UCSD-AML1 (cell line): ENCODE data around the gene NHSL1.

Experiments
- DNase-seq: peaks from one replicate; lab custom pipeline; 2025; ENCODE audit not compliant: unreplicated experiment; lab: John Stamatoyannopoulos, UW

Gene NHSL1

DNA sequence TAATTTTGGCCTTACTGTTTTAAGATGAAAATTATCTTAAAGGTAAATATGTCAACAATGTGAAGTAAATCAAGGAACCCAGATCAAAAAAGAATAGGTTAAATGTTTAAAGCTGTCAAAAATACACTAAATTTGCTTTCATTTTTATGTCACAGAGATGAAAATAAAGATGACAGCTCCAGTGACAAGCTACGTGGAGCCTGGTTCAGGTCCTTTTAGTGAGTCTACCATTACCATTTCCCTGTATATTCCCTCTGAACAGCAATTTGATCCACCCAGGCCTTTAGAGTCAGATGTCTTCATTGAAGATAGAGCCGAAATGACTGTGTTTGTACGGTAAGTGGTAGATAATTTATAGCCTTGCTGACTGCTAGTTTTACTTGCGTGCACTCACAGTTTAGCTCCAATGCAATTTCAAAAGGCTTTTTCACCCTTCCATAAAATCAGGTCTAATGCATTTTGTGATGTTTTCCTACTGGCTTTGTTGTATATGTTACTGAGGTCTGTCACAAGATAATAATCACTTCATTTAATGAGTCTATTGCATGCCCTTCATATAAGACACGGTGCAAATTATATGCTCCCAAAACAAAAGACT, 93.4 kb downstream of the NHSL1 start:
- DNase-seq = no peak

DNA sequence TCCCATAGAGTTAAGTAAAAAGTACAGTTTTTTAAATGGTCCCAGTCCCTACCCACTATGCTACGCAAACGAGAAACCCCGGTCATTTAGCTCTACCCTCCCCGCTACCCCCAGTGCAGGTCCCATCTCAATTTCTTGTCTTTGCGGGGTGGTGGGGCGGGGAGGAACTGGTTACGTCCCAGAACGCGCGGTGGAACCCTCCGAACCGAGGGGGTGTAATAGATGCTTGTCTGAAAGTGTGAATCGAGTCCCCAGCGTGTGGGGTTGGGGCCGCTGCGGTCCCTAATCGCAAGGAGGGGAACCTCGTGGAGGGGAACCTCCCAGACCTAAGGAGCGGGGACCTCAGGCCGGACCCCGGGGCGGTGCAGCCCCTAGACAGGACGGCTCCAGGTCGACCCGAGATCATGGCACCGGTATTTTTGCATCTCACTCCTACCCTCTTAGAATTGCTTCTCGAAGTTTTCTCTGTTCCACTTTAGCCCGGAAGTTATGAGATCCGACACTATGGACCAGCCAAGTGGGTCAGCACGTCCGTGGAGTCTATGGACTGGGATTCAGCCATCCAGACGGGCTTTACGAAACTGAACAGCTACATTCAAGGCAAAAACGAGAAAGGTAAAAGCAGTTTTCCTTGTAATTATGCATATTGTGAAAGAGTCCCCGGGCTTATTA, 94.5 kb downstream of the NHSL1 start:
- peak; percentile 58 for DNase-seq

DNA sequence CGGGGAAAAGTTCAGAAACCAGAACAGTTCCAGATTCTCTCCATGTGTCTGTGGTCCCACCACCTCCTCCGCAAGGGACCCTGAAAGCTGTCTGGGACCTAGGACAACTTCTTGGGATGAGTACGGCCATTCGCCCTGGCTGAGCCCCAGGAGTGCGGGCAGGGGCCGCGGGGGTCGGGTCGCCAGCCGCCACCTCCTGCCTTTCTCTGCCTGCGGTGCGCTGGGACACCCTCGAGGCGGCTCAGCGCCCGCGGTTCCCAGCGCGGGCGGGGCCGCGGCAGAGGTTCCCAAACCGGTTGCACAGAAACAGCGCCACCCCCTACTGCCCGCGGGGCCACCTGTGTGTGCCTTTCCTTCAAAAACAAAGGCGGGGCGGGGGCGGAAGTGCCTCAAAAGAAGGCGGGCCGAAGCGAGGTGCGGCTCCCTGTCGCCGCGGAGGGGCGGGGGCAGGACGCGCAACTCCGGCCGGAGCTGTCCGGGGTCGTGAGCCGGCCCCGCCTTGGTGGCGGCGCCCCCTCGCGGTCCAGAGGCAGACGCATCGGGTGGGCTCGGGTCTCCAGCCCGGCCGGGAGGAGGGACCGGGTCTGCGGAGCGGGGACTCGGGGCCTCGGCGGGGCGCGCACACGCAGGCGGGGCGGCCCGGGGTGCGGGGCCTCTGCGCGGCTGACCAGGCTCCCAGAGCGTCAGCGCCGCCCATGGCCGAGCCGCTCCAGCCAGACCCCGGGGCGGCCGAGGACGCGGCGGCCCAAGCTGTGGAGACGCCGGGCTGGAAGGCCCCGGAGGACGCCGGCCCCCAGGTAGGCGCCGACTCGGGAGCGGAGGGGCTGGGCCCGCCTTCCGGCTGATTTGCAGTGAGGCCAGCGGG, 95.3 kb downstream of the NHSL1 start, which contains the start of gene HEBP2:
HEBP2 (plus strand) TSS at position 423 of the 865 bp plus-strand sequence; CDS start at position 696, 273 bp downstream.
- peak; percentile 95 for DNase-seq

DNA sequence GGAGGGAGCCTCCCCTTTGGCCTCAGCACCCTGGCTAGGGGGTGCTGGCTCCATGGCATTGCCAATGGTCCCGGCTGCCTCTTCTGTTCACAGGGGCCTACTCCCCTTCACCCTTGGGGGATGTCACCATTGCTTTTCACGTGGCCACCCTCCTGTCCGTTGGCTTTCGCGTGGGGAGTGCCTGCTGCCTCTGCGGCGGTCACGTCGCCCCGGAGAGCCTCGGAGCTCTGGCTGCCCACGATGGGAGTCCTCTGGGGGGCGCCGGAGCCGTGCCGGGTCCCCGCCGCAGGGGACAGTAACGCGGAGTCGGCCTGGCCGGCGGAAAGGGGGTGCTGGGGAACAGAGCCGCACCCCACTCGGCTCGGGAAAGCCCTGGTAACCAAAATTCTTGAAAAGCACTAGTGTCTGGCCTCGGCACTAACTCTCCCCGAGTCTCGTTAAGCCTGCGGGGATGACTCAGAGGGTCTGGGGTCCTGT, 95.9 kb downstream of the NHSL1 start:
- DNase-seq = peak; percentile 67

DNA sequence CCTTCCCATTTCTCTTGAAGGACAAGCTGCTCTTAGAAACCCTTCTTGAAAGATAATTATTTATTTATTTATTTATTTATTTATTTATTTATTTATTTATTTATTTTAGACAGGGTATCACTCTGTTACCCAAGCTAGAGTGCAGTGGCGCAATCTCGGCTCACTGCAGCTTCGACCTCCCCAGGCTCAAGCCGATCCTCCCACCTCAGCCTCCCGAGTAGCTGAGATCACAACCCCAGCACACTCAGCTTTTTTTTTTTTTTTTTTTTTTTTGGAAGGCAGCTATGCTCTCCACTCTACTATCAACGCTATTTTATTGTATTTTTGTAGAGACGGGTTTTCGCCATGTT, 96.5 kb downstream of the NHSL1 start:
- no peak for DNase-seq

DNA sequence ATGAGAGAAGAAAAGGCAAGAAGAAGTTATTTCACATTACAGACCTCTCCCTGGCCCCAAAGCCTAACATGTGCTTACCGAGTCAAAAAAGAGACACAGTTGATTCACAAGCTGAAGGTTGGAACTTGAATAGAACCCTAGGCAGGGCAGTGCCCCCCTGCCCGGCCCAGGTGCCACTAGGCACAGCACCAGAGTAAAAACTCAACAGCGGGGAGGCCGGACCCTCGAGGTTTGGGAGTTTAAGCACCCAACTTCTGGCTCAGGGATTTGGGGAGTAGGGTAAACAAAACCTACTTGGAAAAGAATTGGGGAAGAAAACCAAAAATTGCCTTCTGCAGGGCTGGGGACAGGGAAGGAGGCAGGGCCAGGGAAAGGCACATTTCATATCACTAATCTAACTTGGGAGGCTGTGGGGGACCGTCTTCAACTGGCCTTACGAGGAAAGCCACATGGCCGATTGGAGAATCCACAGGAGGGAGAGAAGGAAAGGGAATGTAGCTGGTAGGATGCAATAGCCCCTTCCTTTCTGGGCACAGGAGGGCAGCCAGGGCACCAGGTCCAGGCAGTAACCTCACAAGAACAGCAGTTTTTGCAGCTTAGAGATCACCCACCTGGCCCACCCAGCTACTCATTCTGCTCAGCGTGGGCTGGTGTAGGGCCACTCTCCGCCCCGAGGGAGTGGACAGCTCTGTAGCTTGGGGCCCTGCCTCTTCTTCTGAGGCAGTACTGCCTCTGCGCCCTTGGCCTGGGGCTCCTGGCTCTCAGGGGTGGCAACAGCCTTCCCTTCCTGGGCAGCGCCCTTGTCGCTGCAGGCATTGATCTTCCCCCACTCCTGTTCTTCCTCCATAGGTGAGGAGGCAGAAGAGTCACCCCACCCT, 97.1 kb downstream of the NHSL1 start:
- no peak for DNase-seq

DNA sequence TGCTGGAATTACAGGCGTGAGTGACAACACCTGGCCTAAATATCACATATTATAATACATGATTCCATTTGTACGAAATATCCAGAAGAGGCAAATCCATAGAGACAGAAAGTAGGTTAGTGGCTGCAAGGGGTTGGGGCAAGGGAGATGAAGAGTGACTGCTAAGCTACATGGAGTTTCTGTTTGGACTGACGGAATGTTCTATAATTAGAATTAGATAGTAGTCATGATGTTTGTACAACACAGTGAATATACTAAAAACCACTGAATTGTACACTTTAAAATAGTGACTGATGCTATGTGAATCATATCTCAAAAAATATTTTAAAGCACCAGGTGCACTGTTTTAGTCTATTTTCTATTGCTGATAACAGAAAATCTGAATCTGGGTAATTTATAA, 99.0 kb downstream of the NHSL1 start:
- DNase-seq = no peak

DNA sequence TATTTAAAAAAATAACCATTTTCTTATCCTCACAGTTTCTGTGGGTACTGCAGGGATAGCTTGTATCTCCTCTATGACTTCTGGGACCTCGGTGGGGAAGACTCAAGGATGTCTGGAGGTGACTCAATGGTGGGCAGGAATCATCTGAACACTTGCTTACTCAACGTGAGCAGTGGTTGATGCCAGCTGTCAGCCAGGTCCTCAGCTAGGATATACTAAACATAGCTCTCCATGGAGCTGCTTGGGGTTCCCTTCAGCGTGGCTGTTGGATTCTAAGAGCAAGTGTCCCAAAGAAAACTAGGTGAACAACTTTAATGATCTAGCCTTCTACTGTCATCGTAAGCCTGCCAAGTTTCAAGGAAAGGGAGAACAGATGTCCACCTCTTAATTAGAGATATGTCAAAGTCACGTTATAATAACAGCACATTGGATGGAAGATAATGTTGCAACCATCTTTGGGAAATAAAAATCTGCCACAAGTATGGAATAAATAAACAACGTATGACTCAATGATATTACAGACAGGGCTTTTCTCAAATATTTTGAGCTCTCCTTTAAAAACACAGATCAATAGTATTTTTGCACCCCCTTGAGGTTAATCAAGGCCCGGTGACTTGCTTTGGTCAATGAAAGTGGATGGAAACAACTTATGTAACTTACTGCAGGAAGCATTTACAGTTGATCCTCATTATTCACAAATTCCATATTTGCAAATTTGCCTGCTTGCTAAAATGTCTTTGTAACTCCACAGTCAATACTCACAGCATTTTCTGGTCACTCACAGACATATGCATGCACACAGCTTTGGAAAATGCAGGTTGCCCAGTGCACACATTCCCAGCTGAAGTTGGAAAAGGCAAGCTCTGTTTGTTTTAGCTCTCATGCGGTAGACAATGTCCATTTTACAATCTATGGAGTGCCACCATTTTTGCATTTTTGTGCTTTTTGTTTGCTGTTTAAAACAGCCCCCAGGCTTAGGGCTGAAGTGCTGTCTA, 101.9 kb downstream of the NHSL1 start:
- no peak for DNase-seq

DNA sequence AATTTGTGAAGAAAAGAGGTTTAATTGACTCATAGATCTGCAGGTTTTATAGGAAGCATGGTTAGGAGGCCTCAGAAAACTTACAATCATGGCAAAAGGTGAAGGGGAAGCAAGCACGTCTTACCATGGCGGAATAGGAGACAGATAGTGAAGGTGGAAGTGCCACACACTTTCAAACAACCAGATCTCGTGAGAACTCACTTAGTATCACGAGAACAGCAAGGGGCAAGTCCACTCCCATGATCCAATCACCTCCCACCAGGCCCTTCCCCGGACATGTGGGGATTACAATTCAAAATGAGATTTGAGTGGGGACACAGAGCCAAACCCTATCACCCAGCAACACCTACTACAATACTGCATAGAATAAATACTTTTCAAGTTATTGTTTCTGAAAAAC, 102.6 kb downstream of the NHSL1 start:
- DNase-seq = no peak

DNA sequence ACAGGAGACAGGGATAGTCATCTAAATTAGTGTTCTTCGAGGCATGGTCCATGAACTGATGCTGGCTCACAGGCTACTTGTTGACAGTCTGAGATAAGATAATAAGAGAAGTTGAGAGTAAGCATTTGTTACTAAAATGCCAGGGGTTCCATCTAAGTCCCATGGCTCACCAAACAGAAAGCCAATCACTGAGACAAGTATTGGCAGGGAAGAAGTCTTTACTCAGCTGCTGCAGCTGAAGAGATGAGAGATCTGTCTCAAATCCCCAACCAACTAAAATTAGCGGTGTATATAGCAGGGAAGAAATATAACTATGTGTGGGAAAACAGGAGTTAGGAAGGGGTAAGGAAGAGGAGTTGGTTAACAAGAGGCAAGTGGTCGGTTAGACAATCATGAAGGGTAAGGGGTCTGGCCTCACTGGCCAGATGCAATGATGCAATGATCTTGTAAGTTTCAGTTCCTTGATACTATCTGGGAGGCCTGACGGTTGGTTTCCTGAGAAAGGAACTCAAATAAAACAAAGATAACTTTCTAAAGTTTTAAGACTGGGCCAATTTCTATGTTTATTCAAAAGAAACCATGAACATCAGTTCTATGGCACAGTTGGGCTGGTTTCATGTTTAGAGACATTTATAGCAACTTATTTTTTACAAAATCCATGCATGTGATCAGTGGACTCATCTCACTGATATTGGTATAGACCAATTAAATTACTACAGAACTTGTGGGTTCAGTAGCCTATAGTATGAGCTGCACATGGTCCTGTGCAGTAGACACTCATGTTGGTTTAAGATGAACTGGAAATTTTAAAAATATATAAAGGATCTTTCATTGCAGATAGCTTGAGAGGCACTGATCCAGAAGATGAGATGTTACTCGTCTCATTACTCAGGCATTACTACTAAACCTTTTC, 105.2 kb downstream of the NHSL1 start:
- no peak for DNase-seq

DNA sequence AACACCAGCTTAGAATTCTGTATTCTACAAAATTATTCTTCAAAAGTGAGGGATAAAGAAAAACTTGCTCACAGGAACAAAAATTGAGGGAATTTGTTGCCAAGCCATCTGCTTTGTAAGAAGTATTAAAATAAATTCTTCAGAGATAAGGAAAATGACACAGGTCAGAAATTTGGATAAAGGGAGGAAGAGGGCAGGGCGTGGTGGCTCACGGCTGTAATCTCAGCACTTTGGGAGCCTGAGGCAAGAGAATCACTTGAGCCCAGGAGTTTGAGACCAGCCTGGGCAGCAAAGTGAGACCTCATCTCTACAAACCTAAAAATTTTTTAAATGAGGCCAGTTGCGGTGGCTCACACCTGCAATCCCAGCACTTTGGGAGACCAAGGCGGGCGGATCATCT, 109.7 kb downstream of the NHSL1 start:
- DNase-seq = no peak

DNA sequence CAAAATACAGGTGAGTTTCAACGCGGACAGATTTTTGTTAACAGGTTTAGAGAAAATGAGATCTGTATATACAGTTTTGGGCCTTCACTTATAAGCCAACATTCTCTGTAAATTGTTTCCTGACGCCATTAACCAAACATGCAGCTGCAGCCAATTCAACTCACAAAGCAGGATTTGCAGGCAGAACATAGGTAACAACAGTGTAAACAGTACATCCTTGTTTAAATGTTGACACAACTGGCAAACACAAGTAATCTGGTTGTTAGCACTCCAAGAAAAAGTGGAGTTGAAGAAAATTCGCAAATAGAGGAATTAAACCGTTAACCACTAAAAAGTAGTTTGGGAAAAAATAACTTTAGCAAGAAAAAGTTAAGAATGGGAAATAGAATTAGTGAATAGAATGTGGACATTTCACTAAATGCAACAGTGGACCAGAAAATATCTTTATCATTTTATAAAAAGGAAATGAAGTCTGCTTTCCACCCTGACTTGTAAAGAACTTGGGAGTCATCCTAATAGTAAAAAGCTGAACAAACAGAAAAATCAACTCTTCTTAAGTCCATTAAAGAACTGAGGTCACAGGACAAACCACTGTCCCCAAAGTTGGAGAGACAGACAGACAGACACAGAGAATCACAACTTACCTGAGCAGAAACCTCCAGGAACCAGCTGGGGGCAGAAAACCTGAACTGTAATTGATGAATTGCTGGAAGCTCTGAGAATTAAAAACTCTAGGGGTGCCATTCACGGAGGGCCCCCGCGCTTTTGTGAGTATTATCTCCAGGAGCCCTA, 111.5 kb downstream of the NHSL1 start:
- DNase-seq = no peak

DNA sequence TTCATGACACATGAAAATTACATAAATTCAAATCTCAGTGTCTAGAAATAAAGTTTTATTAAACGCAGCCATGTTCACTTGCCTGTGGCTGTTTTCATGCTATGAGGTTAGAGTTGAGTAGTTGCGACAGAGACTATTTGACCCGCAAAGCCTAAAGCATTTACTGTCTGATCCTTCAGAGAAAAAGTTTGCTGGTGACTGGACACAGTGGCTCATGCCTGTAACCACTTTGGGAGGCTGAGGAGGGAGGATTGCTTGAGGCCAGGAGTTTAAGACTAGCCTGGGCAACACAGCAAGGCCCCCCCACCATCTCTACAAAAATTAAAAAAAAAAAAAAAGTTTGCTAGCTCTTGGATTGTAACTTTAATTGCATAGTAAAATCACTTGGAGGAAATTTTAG, 112.4 kb downstream of the NHSL1 start:
- no peak for DNase-seq

DNA sequence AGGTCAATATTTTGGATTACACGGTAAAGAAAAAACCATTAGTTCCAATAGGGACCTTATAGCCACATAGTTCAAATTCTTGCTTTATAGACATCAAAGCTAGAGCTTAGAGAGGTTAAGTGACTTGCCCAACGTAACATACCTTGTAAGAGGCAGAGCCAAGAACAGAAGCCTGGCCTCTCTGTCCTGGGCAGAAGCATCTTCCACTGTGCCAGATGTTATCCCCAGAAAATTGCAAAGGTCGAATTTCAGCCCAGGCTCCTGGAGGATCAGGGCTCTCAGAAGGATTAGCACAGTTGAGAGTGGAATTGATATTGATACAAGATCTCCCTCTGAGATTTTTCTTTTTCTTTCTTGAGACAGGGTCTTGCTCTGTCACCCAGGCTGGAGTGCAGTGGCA, 115.5 kb downstream of the NHSL1 start:
- no peak for DNase-seq

DNA sequence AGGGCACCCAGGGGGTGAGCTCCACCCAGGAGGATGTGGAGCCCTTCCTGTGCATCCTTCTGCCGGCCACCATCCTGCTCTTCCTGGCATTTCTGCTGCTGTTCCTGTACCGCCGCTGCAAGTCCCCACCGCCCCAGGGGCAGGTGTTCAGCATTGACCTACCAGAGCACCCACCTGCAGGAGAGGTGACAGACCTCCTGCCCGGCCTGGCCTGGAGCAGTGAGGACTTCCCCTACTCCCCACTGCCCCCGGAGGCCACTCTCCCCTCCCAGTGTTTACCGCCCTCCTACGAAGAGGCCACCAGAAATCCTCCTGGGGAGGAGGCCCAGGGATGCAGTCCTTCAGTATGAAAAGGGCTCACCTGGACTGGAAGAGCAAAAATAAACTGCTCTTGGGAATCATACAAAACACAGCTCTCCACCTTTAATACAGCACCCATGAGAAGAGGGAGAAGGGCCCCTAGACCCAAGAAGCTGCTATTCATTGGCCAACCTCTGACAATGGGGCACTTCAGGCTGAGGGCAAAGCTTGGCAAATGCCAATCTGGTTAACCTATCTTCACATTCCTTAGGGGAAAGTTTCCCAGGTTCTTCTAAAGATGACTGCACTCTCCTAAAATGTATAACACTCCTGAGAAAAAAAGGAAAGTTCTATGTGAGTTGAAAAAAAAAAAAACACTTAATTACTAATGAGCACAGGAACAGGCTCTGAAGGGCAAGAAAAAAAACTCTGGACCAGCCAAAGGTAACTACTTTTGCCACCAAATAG, 116.6 kb downstream of the NHSL1 start:
- no peak for DNase-seq

DNA sequence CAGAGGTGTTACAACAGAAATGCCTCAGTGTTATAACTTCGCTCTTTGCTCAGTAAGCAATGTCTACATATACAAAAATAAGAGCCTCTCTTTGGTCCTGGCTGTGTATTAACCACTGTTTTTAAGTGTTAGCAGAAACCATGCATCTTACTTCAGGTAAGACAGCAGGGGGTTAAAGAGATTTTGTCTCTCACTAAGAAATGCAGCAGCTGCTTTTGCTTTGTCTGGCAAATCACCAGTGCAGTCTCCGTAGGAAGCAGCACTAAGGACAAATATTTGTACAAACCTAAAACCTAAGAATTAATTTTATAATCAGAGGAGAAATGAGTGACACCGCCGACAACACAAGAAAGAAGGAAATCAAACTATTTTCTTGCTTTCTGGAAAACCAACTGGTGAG, 120.8 kb downstream of the NHSL1 start:
- DNase-seq = no peak

DNA sequence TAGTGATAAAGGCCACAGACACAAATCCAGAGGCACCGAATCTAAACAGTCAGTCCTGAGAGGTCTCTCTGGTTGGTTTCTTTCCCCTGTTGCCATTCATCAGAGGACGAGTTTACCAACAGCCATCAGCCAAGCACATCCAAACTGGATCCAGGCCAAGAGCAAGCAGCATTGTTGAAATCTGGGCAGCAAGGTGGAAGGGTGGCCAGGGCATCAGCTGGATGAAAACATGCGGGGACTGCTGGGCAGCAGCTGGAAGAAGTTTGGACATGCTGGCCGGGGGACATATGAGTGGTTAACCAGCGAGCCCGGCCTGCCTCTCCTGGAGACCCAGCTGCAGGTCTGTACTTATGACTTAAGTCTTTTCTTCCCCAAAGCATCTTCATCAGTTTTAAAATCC, 121.5 kb downstream of the NHSL1 start, which contains the start of gene SMIM28:
SMIM28 (plus strand) TSS at position 62 of the 400 bp plus-strand sequence; CDS start at position 230, 168 bp downstream.
- DNase-seq = no peak
